Uterus (tissue), 4 donors: ENCODE results near the gene FAM227A. TPM values are rescaled to one million over a fixed set of nuclear protein-coding genes. Genes with fewer than 3 reads are reported as not detected.

ENCODE experiments used
- DNase-seq, 2 donors: peaks; one replicate each; pipeline ENCODE4 v3.0.0-alpha.2; 2019 to 2020
- H3K27ac ChIP-seq, 2 donors: fragments of 200-600 bp; sonication (generic); 1 replicate in 1 of 2; 2 replicates in 1 of 2; pipeline ENCODE4 v1.5.1; 2016 to 2018
- H3K27me3 ChIP-seq, 2 donors: fragments of 200-600 bp; sonication (generic); one replicate each; pipeline ENCODE4 v1.5.1; 2018 to 2019; ENCODE audit warnings: control low read depth in 1 of 2
- H3K36me3 ChIP-seq, 2 donors: fragments of 200-600 bp; sonication (generic); one replicate each; pipeline ENCODE4 v1.5.1; 2019; ENCODE audit warnings: control low read depth in 1 of 2
- H3K4me1 ChIP-seq, 2 donors: fragments of 200-600 bp; sonication (generic); one replicate each; pipeline ENCODE4 v1.5.1; 2018 to 2019; ENCODE audit warnings: control low read depth in 1 of 2
- H3K4me3 ChIP-seq, 2 donors: fragments of 200-600 bp; sonication (generic); 1 replicate in 1 of 2; 2 replicates in 1 of 2; pipeline ENCODE4 v1.5.1; 2018 to 2019; ENCODE audit warnings: mild to moderate bottlenecking in 1 of 2
- H3K9me3 ChIP-seq, 2 donors: fragments of 200-600 bp; sonication (generic); one replicate each; pipeline ENCODE4 v1.5.1; 2019; ENCODE audit warnings: control low read depth in 1 of 2
- CTCF ChIP-seq, 4 experiments: fragments of 200-600 bp in 2 of 4; fragments of 450-650 bp in 2 of 4; sonication (generic) in 2 of 4; IDR thresholded peaks; one replicate each; pipeline ENCODE4 v1.5.1; 2016 to 2019; ENCODE audit warnings: antibody characterized with exemption in 4 of 4, mild to moderate bottlenecking in 2 of 4, moderate library complexity in 1 of 4
- POLR2A ChIP-seq, 2 donors: fragments of 450-650 bp; IDR thresholded peaks; one replicate each; pipeline ENCODE4 v1.6.1; 2016; ENCODE audit warnings: antibody characterized with exemption in 2 of 2, mild to moderate bottlenecking in 1 of 2, moderate library complexity in 1 of 2
- intact Hi-C: fragments of 100-400 bp; cut with DNase I; formaldehyde crosslinking; loops from one replicate; pipeline ENCODE4 v1.15.1; 2023; ENCODE audit warnings: low total_unique reads
- total RNA-seq, 4 donors: library from RNA; depleted of rRNA in 3 of 4; stranded (reverse); fragments of >200 nt in 3 of 4; gene quantifications; one replicate each; pipeline versions ENCODE4 v1.1.0 to v1.2.4, GENCODE V29; 2014 to 2023
- donor health status: DM: yes; HTN: yes; CAD: no.

Gene FAM227A
- total RNA-seq, 4 donors from 2014 or later, result 1.5 to 10.4 (median 4.6) TPM

GRCh38 chr22:38569972-38570778 lies 86.0 kb downstream of the FAM227A start, which contains the start of gene DMC1:
TSS of gene DMC1 (minus strand) at chr22:38570183. CDS start at chr22:38568256, 1,927 bp downstream.
- DNase-seq, result peak; percentile 96 to 98
- peak; percentile 49 to 53 for TF ChIP-seq POLR2A (IDR thresholded peaks at IDR 0.05)
- TF ChIP-seq CTCF (IDR thresholded peaks at IDR 0.05), result no peak
- peak within 1 kb of the TSS; percentile 55 to 68 for H3K4me3 ChIP-seq

GRCh38 chr22:38569181-38569971 lies 86.8 kb downstream of the FAM227A start:
- no peaks in the 10 kb centered on the region for H3K27me3 ChIP-seq
- peak overlapping the region; percentile 85 to 89 for H3K27ac ChIP-seq
- no peaks in the 10 kb centered on the region for H3K36me3 ChIP-seq
- peak overlapping the region; percentile 55 to 68 for H3K4me3 ChIP-seq
- H3K4me1 ChIP-seq, result peaks cover 3 to 7% of the 10 kb centered on the region in 2 donors
- no peaks in the 10 kb centered on the region for H3K9me3 ChIP-seq
- peak in 1 of 2 donors; percentile 33 for DNase-seq
- TF ChIP-seq POLR2A (IDR thresholded peaks at IDR 0.05), result no peak
- no peak for TF ChIP-seq CTCF (IDR thresholded peaks at IDR 0.05)
- intact Hi-C loops, result no loop called here

More at GRCh38 chr22:38569972-38570778, 86.0 kb downstream of the FAM227A start, which contains the start of gene DMC1:
- peaks cover 3 to 7% of the 10 kb centered on the region in 2 donors for H3K4me1 ChIP-seq
- H3K27me3 ChIP-seq, result no peaks in the 10 kb centered on the region
- peak within 1 kb of the TSS; percentile 85 to 89 for H3K27ac ChIP-seq
- H3K36me3 ChIP-seq, result no peaks in the 10 kb centered on the region
- intact Hi-C loops, result loop anchor here (10.0 kb wide), 1 partner anchor 505 kb away; no protein-coding TSS in a partner anchor
- no peaks in the 10 kb centered on the region for H3K9me3 ChIP-seq

- Histone ChIP-seq H3K4me3 (no peak overlapping the region), H3K36me3 (no peaks in the 10 kb centered on the region), H3K27me3 (no peaks in the 10 kb centered on the region), H3K9me3 (no peaks in the 10 kb centered on the region), H3K4me1 (peaks cover 3 to 7% of the 10 kb centered on the region in 2 donors), H3K27ac (no peak overlapping the region)
- no peak for DNase-seq
- TF ChIP-seq CTCF (IDR thresholded peaks at IDR 0.05), result no peak
- no peak for TF ChIP-seq POLR2A (IDR thresholded peaks at IDR 0.05)
- intact Hi-C loops, result no loop called here
These were observed 88.5 kb downstream of the FAM227A start for GRCh38 chr22:38567531-38568285.

- Histone ChIP-seq H3K27me3 (no peaks in the 10 kb centered on the region), H3K4me3 (no peak overlapping the region), H3K9me3 (no peaks in the 10 kb centered on the region), H3K36me3 (no peaks in the 10 kb centered on the region), H3K27ac (no peak overlapping the region), H3K4me1 (peaks cover 3 to 7% of the 10 kb centered on the region in 2 donors)
- no peak for DNase-seq
- intact Hi-C loops, result no loop called here
- no peak for TF ChIP-seq CTCF (IDR thresholded peaks at IDR 0.05)
- no peak for TF ChIP-seq POLR2A (IDR thresholded peaks at IDR 0.05)
These were observed 89.3 kb downstream of the FAM227A start for GRCh38 chr22:38566726-38567504.
